IMR-90 (cell line): ENCODE data around the gene LHPP. TPM values are rescaled to one million over a fixed set of nuclear protein-coding genes. Genes with fewer than 3 reads are reported as not detected.

Experiments used
- ATAC-seq: fragments of 200-7000 bp; cut with Tn5 transposase; 2 replicates; pipeline ENCODE4 v1.9.1; 2020; ENCODE audit warnings: low read depth, mild to moderate bottlenecking, moderate library complexity
- BruUV-seq: library from RNA; stranded (reverse); fragments of 400-500 nt; replicated peaks from 2 replicates; lab custom pipeline; 2021; lab: Mats Ljungman, UMichigan
- CTCF ChIA-PET: fragments of 300-600 bp; formaldehyde crosslinking; extraction: SDS; loops from one replicate; lab custom pipeline; 2021; ENCODE audit warnings: antibody characterized with exemption; lab: Yijun Ruan, JAX
- POLR2A ChIA-PET: fragments of 300-600 bp; sonication (Branson Sonifier 250); formaldehyde crosslinking; loops from one replicate; lab custom pipeline; 2022; ENCODE audit warnings: antibody characterized with exemption; ENCODE audit not compliant: unreplicated experiment; lab: Charles Lee
- DNase-seq: peaks from one replicate; pipeline ENCODE4 v3.0.0; 2013
- H2AFZ ChIP-seq: replicated peaks from 2 replicates; pipeline ENCODE3; 2013; ENCODE audit warnings: low read length, mild to moderate bottlenecking; ENCODE audit not compliant: poor library complexity
- H2AK5ac ChIP-seq: 2 replicates; pipeline ENCODE4 v1.6.1; 2013; ENCODE audit warnings: low read depth, low read length, inconsistent platforms
- H2AK9ac ChIP-seq: replicated peaks from 2 replicates; pipeline ENCODE3; 2013; ENCODE audit warnings: mild to moderate bottlenecking, low read depth, low read length, moderate library complexity; ENCODE audit not compliant: poor library complexity
- H2BK120ac ChIP-seq: 2 replicates; pipeline ENCODE4 v1.6.1; 2013; ENCODE audit warnings: low read depth, low read length, inconsistent platforms
- H2BK15ac ChIP-seq: 3 replicates; pipeline ENCODE4 v1.6.1; 2013; ENCODE audit warnings: low read depth, low read length, inconsistent platforms
- H2BK20ac ChIP-seq: 2 replicates; pipeline ENCODE4 v1.6.1; 2013; ENCODE audit warnings: low read depth, mild to moderate bottlenecking, inconsistent platforms, low read length, moderate library complexity
- H2BK5ac ChIP-seq: 2 replicates; pipeline ENCODE4 v1.6.1; 2013; ENCODE audit warnings: mild to moderate bottlenecking, low read depth, low read length, inconsistent platforms; ENCODE audit not compliant: poor library complexity, severe bottlenecking
- H3K14ac ChIP-seq: replicated peaks from 2 replicates; pipeline ENCODE4 v1.6.1; 2013; ENCODE audit warnings: low read depth, low read length, inconsistent platforms
- H3K18ac ChIP-seq: 2 replicates; pipeline ENCODE4 v1.6.1; 2013; ENCODE audit warnings: low read depth, low read length, control low read depth
- H3K23ac ChIP-seq: 2 replicates; pipeline ENCODE4 v1.6.1; 2013; ENCODE audit warnings: low read depth, low read length, inconsistent platforms
- H3K27ac ChIP-seq: 2 replicates; pipeline ENCODE4 v1.5.1; 2013; ENCODE audit warnings: mild to moderate bottlenecking, control low read depth, low read length; ENCODE audit not compliant: insufficient read depth
- H3K27me3 ChIP-seq: 2 replicates; pipeline ENCODE4 v1.6.1; 2013; ENCODE audit warnings: low read length; ENCODE audit not compliant: control insufficient read depth, insufficient read depth
- H3K36me3 ChIP-seq: 2 replicates; pipeline ENCODE4 v1.6.1; 2013; ENCODE audit warnings: low read length, mixed read lengths; ENCODE audit not compliant: control insufficient read depth, insufficient read depth
- H3K4ac ChIP-seq: 2 replicates; pipeline ENCODE4 v1.6.1; 2013; ENCODE audit warnings: low read depth, low read length, inconsistent platforms
- H3K4me1 ChIP-seq: 2 replicates; pipeline ENCODE4 v1.6.1; 2013; ENCODE audit warnings: low read length, mixed read lengths; ENCODE audit not compliant: control insufficient read depth, insufficient read depth
- H3K4me2 ChIP-seq: 2 replicates; pipeline ENCODE4 v1.6.1; 2013; ENCODE audit warnings: low read depth, mild to moderate bottlenecking, control low read depth, low read length, moderate library complexity
- H3K4me3 ChIP-seq: 2 replicates; pipeline ENCODE4 v1.5.1; 2013; ENCODE audit warnings: low read depth, mild to moderate bottlenecking, control low read depth, low read length, moderate library complexity; ENCODE audit not compliant: insufficient read depth
- H3K56ac ChIP-seq: 2 replicates; pipeline ENCODE4 v1.6.1; 2013; ENCODE audit warnings: low read length, inconsistent platforms; ENCODE audit not compliant: insufficient read depth; ENCODE audit errors: extremely low read depth
- H3K79me1 ChIP-seq, 2 experiments: 2 replicates each; pipeline ENCODE4 v1.6.1; 2013; ENCODE audit warnings: low read length in 2 of 2, inconsistent platforms in 1 of 2, low read depth in 1 of 2
- H3K9ac ChIP-seq: 2 replicates; pipeline ENCODE4 v1.6.1; 2013; ENCODE audit warnings: low read depth, low read length, control low read depth
- H3K9me1 ChIP-seq: 2 replicates; pipeline ENCODE4 v1.6.1; 2013; ENCODE audit warnings: low read length, inconsistent platforms; ENCODE audit not compliant: insufficient read depth
- H3K9me3 ChIP-seq: 2 replicates; pipeline ENCODE4 v1.6.1; 2013; ENCODE audit warnings: low read length; ENCODE audit not compliant: control insufficient read depth, insufficient read depth
- H4K20me1 ChIP-seq: 2 replicates; pipeline ENCODE4 v1.6.1; 2013; ENCODE audit warnings: low read length, inconsistent platforms; ENCODE audit not compliant: insufficient read depth
- H4K5ac ChIP-seq: 2 replicates; pipeline ENCODE4 v1.6.1; 2013; ENCODE audit warnings: mild to moderate bottlenecking, low read depth, low read length, control low read depth
- H4K8ac ChIP-seq, 2 experiments: 2 replicates each; pipeline ENCODE4 v1.6.1; 2013; ENCODE audit warnings: low read depth in 2 of 2, low read length in 2 of 2, control low read depth in 1 of 2, inconsistent platforms in 1 of 2
- H4K91ac ChIP-seq: 2 replicates; pipeline ENCODE4 v1.6.1; 2013; ENCODE audit warnings: low read depth, low read length, inconsistent platforms; ENCODE audit not compliant: insufficient read depth
- RFX5 ChIP-seq: IDR thresholded peaks from 2 replicates; pipeline ENCODE4 v1.8.0; 2012; ENCODE audit warnings: low read depth, mild to moderate bottlenecking, low read length, moderate library complexity
- WGBS, 2 experiments: methylation state at CpG; one replicate each; pipeline versions ENCODE4 v1.1.5 to v1.1.7; 2013; ENCODE audit warnings: missing lambda C conversion rate in 2 of 2; ENCODE audit not compliant: insufficient read length in 1 of 2; ENCODE audit errors: extremely low coverage in 2 of 2; 5-methylcytosine and 5-hydroxymethylcytosine counted together
- dilution Hi-C: fragments of 300-500 bp; cut with HindIII; formaldehyde crosslinking; loops from one replicate; pipeline ENCODE4 v1.14.3; 2018; ENCODE audit warnings: low sequenced_read_pairs; ENCODE audit not compliant: unreplicated experiment
- in situ Hi-C: fragments of 300-500 bp; cut with MboI; formaldehyde crosslinking; loops from 3 replicates; pipeline ENCODE4 v1.14.3; 2019; ENCODE audit warnings: low sequenced_read_pairs, inconsistent platforms, mixed read lengths
- intact Hi-C: fragments of 100-400 bp; cut with micrococcal nuclease; formaldehyde crosslinking; loops from 2 replicates; pipeline ENCODE4 v1.10.0; 2022
- polyA plus RNA-seq, 3 experiments: library from polyadenylated mRNA; depleted of rRNA; stranded (reverse); fragments of >200 nt; gene quantifications; 2 replicates each; pipeline ENCODE4 v1.2.3, GENCODE V29; 2012; ENCODE audit warnings: low replicate concordance in 1 of 3
- total RNA-seq: library from RNA; depleted of rRNA; stranded (reverse); fragments of >200 nt; gene quantifications from 2 replicates; pipeline ENCODE4 v1.2.3, GENCODE V29; 2012

LHPP gene
- total and polyA plus RNA-seq, 2 of the 4 experiments (the other 2 are of a cell fraction) = 2.7 to 8.3 TPM

DNA sequence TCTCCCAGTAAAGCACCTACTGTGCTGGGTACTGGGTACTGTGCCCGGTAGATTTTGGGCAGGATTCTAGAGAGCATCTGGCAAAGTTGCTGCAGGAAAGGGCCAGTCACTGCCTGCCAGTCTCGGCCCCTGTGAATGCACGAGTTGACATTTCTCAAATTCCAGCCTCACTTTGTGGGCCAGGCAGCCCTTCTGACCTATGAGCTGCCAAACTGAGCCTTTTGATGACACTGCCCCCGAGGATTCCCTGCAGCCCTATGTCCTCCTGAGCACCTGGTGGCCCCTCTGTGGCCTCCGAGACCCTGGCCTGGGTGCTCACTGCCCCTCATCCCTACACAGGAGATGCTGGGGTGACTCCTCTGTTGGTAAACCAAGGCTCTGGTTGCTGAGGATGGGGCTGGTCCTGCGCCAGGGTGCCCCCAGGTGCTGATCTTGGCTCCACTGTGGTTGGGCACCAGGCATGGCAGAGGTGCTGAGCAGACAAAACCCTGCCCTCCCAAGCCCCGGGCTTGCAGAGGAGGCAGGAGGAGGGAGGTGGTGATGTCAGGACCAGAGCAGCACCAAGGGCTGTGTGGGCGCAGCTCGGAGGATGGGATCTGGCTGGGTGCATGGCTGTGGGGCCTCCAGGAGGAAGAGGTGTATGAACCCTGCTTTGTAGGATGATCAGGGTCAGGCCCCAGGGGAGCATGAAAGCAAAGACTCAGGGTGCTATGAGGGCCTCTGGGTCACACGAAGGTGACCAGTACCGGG lies 16.2 kb downstream of the LHPP start:
- Histone ChIP-seq H3K27me3 (no peaks in the 10 kb centered on the region), H3K4me3 (no peak overlapping the region), H4K91ac (no peak overlapping the region), H3K79me1 (no peaks in the 10 kb centered on the region), H3K36me3 (no peaks in the 10 kb centered on the region), H3K14ac (no peak overlapping the region), H3K27ac (no peak overlapping the region), H3K56ac (no peak overlapping the region), H3K9ac (no peak overlapping the region), H3K23ac (no peak overlapping the region), H2BK20ac (no peak overlapping the region), H2BK120ac (no peak overlapping the region), H3K4me1 (peaks cover 2% of the 10 kb centered on the region; the same call in 1 of the 2 replicates), H3K9me1 (no peaks in the 10 kb centered on the region), H2AK9ac (peak overlapping the region; percentile 65), H3K18ac (no peak overlapping the region), H2BK15ac (no peak overlapping the region), H3K9me3 (no peaks in the 10 kb centered on the region), H3K4me2 (no peak overlapping the region), H3K4ac (no peak overlapping the region), H2AK5ac (no peak overlapping the region), H4K5ac (no peak overlapping the region), H2AFZ (no peak overlapping the region), H4K20me1 (no peaks in the 10 kb centered on the region; the same call in 1 of the 2 replicates), H4K8ac (no peak overlapping the region), H2BK5ac (no peak overlapping the region)
- dilution Hi-C loops = no loop called here
- no TSS peak for BruUV-seq
- in situ Hi-C loops = no loop called here
- CTCF ChIA-PET = no interaction called here
- POLR2A ChIA-PET = no interaction called here
- TF ChIP-seq RFX5 = no peak
- peak; percentile 50 for ATAC-seq
- intact Hi-C loops = no loop called here
- 81% methylated on average over 5 of the region's 11 CpGs; no CpG with 5 or more reads in 1 of the 2 experiments for WGBS, 2 experiments
- DNase-seq = no peak
